ENCODE measurements around the gene PSMG4.

PSMG4 gene

GRCh38 chr6:3292431-3293197 is 33.9 kb downstream of the PSMG4 start:
- DNase-seq: no peak

- no peak for DNase-seq
These were observed 34.8 kb downstream of the PSMG4 start for GRCh38 chr6:3293271-3294155.

- DNase-seq: no peak
These were observed 35.6 kb downstream of the PSMG4 start for GRCh38 chr6:3294396-3294795.

GRCh38 chr6:3294921-3295871 is 36.4 kb downstream of the PSMG4 start:
- DNase-seq: no peak

- no peak for DNase-seq
These were observed 37.3 kb downstream of the PSMG4 start for GRCh38 chr6:3296078-3296477.

GRCh38 chr6:3296537-3296936 is 37.8 kb downstream of the PSMG4 start:
- no peak for DNase-seq

- no peak for DNase-seq
These were observed 38.3 kb downstream of the PSMG4 start for GRCh38 chr6:3297006-3297405.

GRCh38 chr6:3297909-3298308 is 39.2 kb downstream of the PSMG4 start:
- DNase-seq: no peak

- DNase-seq: no peak
These were observed 40.5 kb downstream of the PSMG4 start for GRCh38 chr6:3299221-3299620.

- no peak for DNase-seq
These were observed 42.8 kb downstream of the PSMG4 start for GRCh38 chr6:3301506-3301905.

GRCh38 chr6:3303795-3304411 is 45.2 kb downstream of the PSMG4 start:
- DNase-seq: no peak

GRCh38 chr6:3304500-3305215 is 45.9 kb downstream of the PSMG4 start:
- no peak for DNase-seq

GRCh38 chr6:3305216-3305565 is 46.4 kb downstream of the PSMG4 start:
- no peak for DNase-seq

GRCh38 chr6:3305831-3306230 is 47.1 kb downstream of the PSMG4 start:
- DNase-seq: no peak

- no peak for DNase-seq
These were observed 48.1 kb downstream of the PSMG4 start for GRCh38 chr6:3306848-3307247.

GRCh38 chr6:3307436-3307835 is 48.7 kb downstream of the PSMG4 start:
- no peak for DNase-seq

GRCh38 chr6:3308106-3308505 is 49.4 kb downstream of the PSMG4 start:
- DNase-seq: no peak

GRCh38 chr6:3309391-3310050 is 50.8 kb downstream of the PSMG4 start:
- DNase-seq: no peak

- no peak for DNase-seq
These were observed 51.3 kb downstream of the PSMG4 start for GRCh38 chr6:3310051-3310448.

GRCh38 chr6:3310703-3311102 is 52.0 kb downstream of the PSMG4 start:
- DNase-seq: no peak

GRCh38 chr6:3311826-3312225 is 53.1 kb downstream of the PSMG4 start:
- DNase-seq: no peak

Measured in activated gamma-delta T cell (primary cell).